ENCODE data around the gene HDHD2. TPM values are rescaled to one million over a fixed set of nuclear protein-coding genes. Genes with fewer than 3 reads are reported as not detected.
"Not testable (repeated sequence)": the region's sequence is repeated elsewhere in the genome, so short reads cannot be mapped to it uniquely, and the experiment has no call there.

The HDHD2 gene
- total RNA-seq (2014; rRNA removed; shearing (Covaris generic); ENCODE audit: low replicate concordance), result 39.2 and 42.9 TPM in 2 replicates

- H3K4me3 ChIP-seq (ENCODE audit: low read length), result peak within 1 kb of the TSS; percentile 86
- H3K36me3 ChIP-seq (ENCODE audit: insufficient read depth, low read length), result peaks cover 15% of the 10 kb centered on the region; the same call in 1 of the 2 replicates
- H4K20me1 ChIP-seq (ENCODE audit: insufficient read depth, low read depth, low read length), result no peaks in the 10 kb centered on the region
- H3K27ac ChIP-seq (ENCODE audit: low read length), result peak within 1 kb of the TSS; percentile 39
- H3K9me3 ChIP-seq (ENCODE audit: low read length), result no peaks in the 10 kb centered on the region
- DNase-seq, result peak; percentile 92
- peaks cover 48% of the 10 kb centered on the region for H3K79me2 ChIP-seq (ENCODE audit: low read length)
- peak within 1 kb of the TSS; percentile 80 for H3K9ac ChIP-seq (ENCODE audit: low read length)
- peak within 1 kb of the TSS; percentile 59; the same call in 1 of the 2 replicates for H2AFZ ChIP-seq (ENCODE audit: low read length)
- no peaks in the 10 kb centered on the region for H3K9me2 ChIP-seq (replicated peaks; ENCODE audit: insufficient read depth, low read length)
- H3K4me1 ChIP-seq (ENCODE audit: low read length), result peaks cover 24% of the 10 kb centered on the region
- H3K27me3 ChIP-seq (ENCODE audit: low read length), result no peaks in the 10 kb centered on the region
- peak within 1 kb of the TSS; percentile 89 for H3K4me2 ChIP-seq (ENCODE audit: low read depth, low read length, poor library complexity, severe bottlenecking)
Observed at GRCh38 chr18:47150029-47150823, at the start of gene HDHD2. TSS of gene HDHD2 (minus strand) at chr18:47150500. CDS start at chr18:47136439, 14,061 bp downstream.

GRCh38 chr18:47195961-47196360 is 45.7 kb upstream of the HDHD2 start:
- Histone ChIP-seq H3K4me2 (ENCODE audit: low read depth, low read length, poor library complexity, severe bottlenecking) (peak overlapping the region; percentile 26), H3K4me1 (ENCODE audit: low read length) (peaks cover 15% of the 10 kb centered on the region)
- not testable (repeated sequence) for H3K9me3 ChIP-seq (ENCODE audit: low read length); H2AFZ ChIP-seq (ENCODE audit: low read length); H3K27ac ChIP-seq (ENCODE audit: low read length); H3K9me2 ChIP-seq (replicated peaks; ENCODE audit: insufficient read depth, low read length); H3K27me3 ChIP-seq (ENCODE audit: low read length); H3K9ac ChIP-seq (ENCODE audit: low read length); H3K4me3 ChIP-seq (ENCODE audit: low read length); H3K79me2 ChIP-seq (ENCODE audit: low read length); H3K36me3 ChIP-seq (ENCODE audit: insufficient read depth, low read length); DNase-seq; H4K20me1 ChIP-seq (ENCODE audit: insufficient read depth, low read depth, low read length)

- no peak overlapping the region for H2AFZ ChIP-seq (ENCODE audit: low read length)
- H3K4me2 ChIP-seq (ENCODE audit: low read depth, low read length, poor library complexity, severe bottlenecking), result no peak overlapping the region
- no peak overlapping the region for H3K4me3 ChIP-seq (ENCODE audit: low read length)
Observed at GRCh38 chr18:47191961-47192360, 41.7 kb upstream of the HDHD2 start.

GRCh38 chr18:47187721-47188120 is 37.4 kb upstream of the HDHD2 start:
- Histone ChIP-seq H3K4me3 (ENCODE audit: low read length) (no peak overlapping the region), H3K9me3 (ENCODE audit: low read length) (peaks cover 13% of the 10 kb centered on the region; the same call in 1 of the 2 replicates), H3K36me3 (ENCODE audit: insufficient read depth, low read length) (no peaks in the 10 kb centered on the region), H3K27me3 (ENCODE audit: low read length) (no peaks in the 10 kb centered on the region), H3K4me2 (ENCODE audit: low read depth, low read length, poor library complexity, severe bottlenecking) (no peak overlapping the region), H3K9me2 (replicated peaks; ENCODE audit: insufficient read depth, low read length) (no peaks in the 10 kb centered on the region), H3K4me1 (ENCODE audit: low read length) (no peaks in the 10 kb centered on the region), H3K9ac (ENCODE audit: low read length) (no peak overlapping the region), H4K20me1 (ENCODE audit: insufficient read depth, low read depth, low read length) (no peaks in the 10 kb centered on the region), H3K27ac (ENCODE audit: low read length) (no peak overlapping the region), H3K79me2 (ENCODE audit: low read length) (no peaks in the 10 kb centered on the region), H2AFZ (ENCODE audit: low read length) (no peak overlapping the region)
- no peak for DNase-seq

More at GRCh38 chr18:47191961-47192360, 41.7 kb upstream of the HDHD2 start:
- Histone ChIP-seq H3K9ac (ENCODE audit: low read length) (no peak overlapping the region), H3K27me3 (ENCODE audit: low read length) (peaks cover 2% of the 10 kb centered on the region; the same call in 1 of the 2 replicates), H3K9me2 (replicated peaks; ENCODE audit: insufficient read depth, low read length) (no peaks in the 10 kb centered on the region), H4K20me1 (ENCODE audit: insufficient read depth, low read depth, low read length) (no peaks in the 10 kb centered on the region), H3K79me2 (ENCODE audit: low read length) (no peaks in the 10 kb centered on the region), H3K9me3 (ENCODE audit: low read length) (no peaks in the 10 kb centered on the region), H3K36me3 (ENCODE audit: insufficient read depth, low read length) (no peaks in the 10 kb centered on the region), H3K4me1 (ENCODE audit: low read length) (peaks cover 15% of the 10 kb centered on the region), H3K27ac (ENCODE audit: low read length) (no peak overlapping the region)
- no peak for DNase-seq

- H3K4me3 ChIP-seq (ENCODE audit: low read length), result no peak overlapping the region
- peaks cover 17% of the 10 kb centered on the region for H3K4me1 ChIP-seq (ENCODE audit: low read length)
- H2AFZ ChIP-seq (ENCODE audit: low read length), result no peak overlapping the region
- no peaks in the 10 kb centered on the region for H3K79me2 ChIP-seq (ENCODE audit: low read length)
- no peak overlapping the region for H3K27ac ChIP-seq (ENCODE audit: low read length)
- H3K9ac ChIP-seq (ENCODE audit: low read length), result no peak overlapping the region
- no peaks in the 10 kb centered on the region for H3K27me3 ChIP-seq (ENCODE audit: low read length)
- peak; percentile 63 for DNase-seq
- H3K36me3 ChIP-seq (ENCODE audit: insufficient read depth, low read length), result no peaks in the 10 kb centered on the region
- H3K9me2 ChIP-seq (replicated peaks; ENCODE audit: insufficient read depth, low read length), result no peaks in the 10 kb centered on the region
- H3K9me3 ChIP-seq (ENCODE audit: low read length), result peaks cover 13% of the 10 kb centered on the region; the same call in 1 of the 2 replicates
- H3K4me2 ChIP-seq (ENCODE audit: low read depth, low read length, poor library complexity, severe bottlenecking), result no peak overlapping the region
- H4K20me1 ChIP-seq (ENCODE audit: insufficient read depth, low read depth, low read length), result no peaks in the 10 kb centered on the region
Observed at GRCh38 chr18:47184419-47185050, 34.2 kb upstream of the HDHD2 start.

GRCh38 chr18:47182156-47182555 is 31.9 kb upstream of the HDHD2 start:
- H3K9ac ChIP-seq (ENCODE audit: low read length); H2AFZ ChIP-seq (ENCODE audit: low read length); H3K4me2 ChIP-seq (ENCODE audit: low read depth, low read length, poor library complexity, severe bottlenecking); H3K9me2 ChIP-seq (replicated peaks; ENCODE audit: insufficient read depth, low read length); H3K27me3 ChIP-seq (ENCODE audit: low read length); H3K36me3 ChIP-seq (ENCODE audit: insufficient read depth, low read length); DNase-seq; H3K79me2 ChIP-seq (ENCODE audit: low read length); H4K20me1 ChIP-seq (ENCODE audit: insufficient read depth, low read depth, low read length); H3K27ac ChIP-seq (ENCODE audit: low read length); H3K4me3 ChIP-seq (ENCODE audit: low read length): not testable (repeated sequence)
- Histone ChIP-seq H3K4me1 (ENCODE audit: low read length) (peaks cover 20% of the 10 kb centered on the region), H3K9me3 (ENCODE audit: low read length) (peaks cover 13% of the 10 kb centered on the region; the same call in 1 of the 2 replicates)

- DNase-seq, result peak; percentile 85
Observed at GRCh38 chr18:47180765-47181164, 30.5 kb upstream of the HDHD2 start.

GRCh38 chr18:47179520-47179919 is 29.2 kb upstream of the HDHD2 start:
- peaks cover 27% of the 10 kb centered on the region for H3K4me1 ChIP-seq (ENCODE audit: low read length)

More at GRCh38 chr18:47180765-47181164, 30.5 kb upstream of the HDHD2 start:
- no peak overlapping the region for H3K9ac ChIP-seq (ENCODE audit: low read length)
- peak overlapping the region; percentile 7; the same call in 1 of the 2 replicates for H3K4me3 ChIP-seq (ENCODE audit: low read length)
- H3K4me1 ChIP-seq (ENCODE audit: low read length), result peaks cover 20% of the 10 kb centered on the region
- H3K27me3 ChIP-seq (ENCODE audit: low read length), result no peaks in the 10 kb centered on the region
- peaks cover 13% of the 10 kb centered on the region; the same call in 1 of the 2 replicates for H3K9me3 ChIP-seq (ENCODE audit: low read length)
- no peaks in the 10 kb centered on the region for H4K20me1 ChIP-seq (ENCODE audit: insufficient read depth, low read depth, low read length)
- H3K27ac ChIP-seq (ENCODE audit: low read length), result peak overlapping the region; percentile 13
- H3K79me2 ChIP-seq (ENCODE audit: low read length), result peaks cover 4% of the 10 kb centered on the region
- no peaks in the 10 kb centered on the region for H3K9me2 ChIP-seq (replicated peaks; ENCODE audit: insufficient read depth, low read length)
- peak overlapping the region; percentile 52 for H3K4me2 ChIP-seq (ENCODE audit: low read depth, low read length, poor library complexity, severe bottlenecking)
- H2AFZ ChIP-seq (ENCODE audit: low read length), result no peak overlapping the region
- H3K36me3 ChIP-seq (ENCODE audit: insufficient read depth, low read length), result no peaks in the 10 kb centered on the region

More at GRCh38 chr18:47179520-47179919, 29.2 kb upstream of the HDHD2 start:
- H3K4me3 ChIP-seq (ENCODE audit: low read length), result no peak overlapping the region
- H2AFZ ChIP-seq (ENCODE audit: low read length), result no peak overlapping the region
- no peak for DNase-seq
- H3K9me2 ChIP-seq (replicated peaks; ENCODE audit: insufficient read depth, low read length), result no peaks in the 10 kb centered on the region
- H3K4me2 ChIP-seq (ENCODE audit: low read depth, low read length, poor library complexity, severe bottlenecking), result no peak overlapping the region
- 0 out of 2 replicates have a peak, but pooled peaks cover 5% of the 10 kb centered on the region for H4K20me1 ChIP-seq (ENCODE audit: insufficient read depth, low read depth, low read length)
- peaks cover 3% of the 10 kb centered on the region; the same call in 1 of the 2 replicates for H3K9me3 ChIP-seq (ENCODE audit: low read length)
- H3K36me3 ChIP-seq (ENCODE audit: insufficient read depth, low read length), result no peaks in the 10 kb centered on the region
- H3K27ac ChIP-seq (ENCODE audit: low read length), result no peak overlapping the region
- H3K79me2 ChIP-seq (ENCODE audit: low read length), result peaks cover 16% of the 10 kb centered on the region
- no peak overlapping the region for H3K9ac ChIP-seq (ENCODE audit: low read length)
- H3K27me3 ChIP-seq (ENCODE audit: low read length), result no peaks in the 10 kb centered on the region

Measured in Karpas-422 (cell line).